ENCODE data around the gene BLOC1S1.

BLOC1S1 gene

DNA sequence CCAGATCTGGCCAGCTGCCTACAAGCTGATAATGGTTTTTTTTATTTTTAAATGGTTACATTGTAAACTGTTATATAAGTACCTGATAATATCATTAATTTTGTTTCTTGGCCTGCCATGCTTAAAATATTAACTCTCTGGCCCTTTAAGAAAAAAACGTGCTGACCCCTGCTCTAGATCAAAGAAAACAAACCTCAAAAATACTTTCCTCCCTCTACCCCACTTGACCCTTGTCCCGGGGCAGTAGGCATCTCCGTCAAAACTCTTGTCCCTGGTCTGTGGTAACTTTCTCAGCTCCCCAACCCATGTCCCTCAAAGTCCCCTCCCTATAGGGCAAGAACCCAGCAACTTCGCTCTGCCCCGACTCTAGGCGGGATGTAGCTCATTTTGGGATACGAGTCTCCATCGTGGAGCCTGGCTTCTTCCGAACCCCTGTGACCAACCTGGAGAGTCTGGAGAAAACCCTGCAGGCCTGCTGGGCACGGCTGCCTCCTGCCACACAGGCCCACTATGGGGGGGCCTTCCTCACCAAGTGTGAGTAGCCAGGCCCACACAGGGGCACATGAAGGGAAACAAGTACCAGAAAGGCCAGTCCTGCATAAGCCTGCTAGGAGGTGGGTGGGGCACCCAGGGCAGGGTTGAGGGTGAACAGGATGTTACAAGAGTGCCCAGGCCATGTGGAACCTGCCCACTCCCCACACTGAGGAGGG lies 7.8 kb downstream of the BLOC1S1 start:
- DNase-seq (ENCODE audit: low spot score): no peak
- TF ChIP-seq, protein P1, sequence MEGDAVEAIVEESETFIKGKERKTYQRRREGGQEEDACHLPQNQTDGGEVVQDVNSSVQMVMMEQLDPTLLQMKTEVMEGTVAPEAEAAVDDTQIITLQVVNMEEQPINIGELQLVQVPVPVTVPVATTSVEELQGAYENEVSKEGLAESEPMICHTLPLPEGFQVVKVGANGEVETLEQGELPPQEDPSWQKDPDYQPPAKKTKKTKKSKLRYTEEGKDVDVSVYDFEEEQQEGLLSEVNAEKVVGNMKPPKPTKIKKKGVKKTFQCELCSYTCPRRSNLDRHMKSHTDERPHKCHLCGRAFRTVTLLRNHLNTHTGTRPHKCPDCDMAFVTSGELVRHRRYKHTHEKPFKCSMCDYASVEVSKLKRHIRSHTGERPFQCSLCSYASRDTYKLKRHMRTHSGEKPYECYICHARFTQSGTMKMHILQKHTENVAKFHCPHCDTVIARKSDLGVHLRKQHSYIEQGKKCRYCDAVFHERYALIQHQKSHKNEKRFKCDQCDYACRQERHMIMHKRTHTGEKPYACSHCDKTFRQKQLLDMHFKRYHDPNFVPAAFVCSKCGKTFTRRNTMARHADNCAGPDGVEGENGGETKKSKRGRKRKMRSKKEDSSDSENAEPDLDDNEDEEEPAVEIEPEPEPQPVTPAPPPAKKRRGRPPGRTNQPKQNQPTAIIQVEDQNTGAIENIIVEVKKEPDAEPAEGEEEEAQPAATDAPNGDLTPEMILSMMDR (IDR thresholded peaks at IDR 0.05; ENCODE audit: extremely low read depth, missing control alignments): no peak

- no peak for DNase-seq (ENCODE audit: low spot score)
- TF ChIP-seq, protein P1 (IDR thresholded peaks at IDR 0.05; ENCODE audit: extremely low read depth, missing control alignments): peak; percentile 75
Observed at GRCh38 chr12:55724226-55724939, 8.5 kb downstream of the BLOC1S1 start.

DNA sequence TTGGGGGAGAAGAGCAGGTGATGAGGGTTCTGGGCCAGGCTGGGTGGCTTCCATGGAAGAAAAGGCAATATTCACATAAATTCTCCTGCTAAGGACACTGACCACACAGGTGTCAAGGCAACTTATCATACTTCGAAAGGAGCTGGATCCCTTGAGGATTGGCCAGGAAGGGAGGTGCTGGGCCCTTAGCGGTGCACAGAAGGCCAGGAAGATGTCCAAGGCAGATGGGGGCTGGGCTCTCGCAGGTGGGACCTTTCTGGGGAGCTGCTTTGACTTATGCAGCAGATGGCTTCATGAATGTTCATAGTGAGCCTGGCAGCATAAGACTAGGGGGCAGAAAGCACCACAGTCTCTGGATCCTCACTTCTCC lies 9.1 kb downstream of the BLOC1S1 start:
- no peak for DNase-seq (ENCODE audit: low spot score)
- TF ChIP-seq, protein P1 (IDR thresholded peaks at IDR 0.05; ENCODE audit: extremely low read depth, missing control alignments): no peak

DNA sequence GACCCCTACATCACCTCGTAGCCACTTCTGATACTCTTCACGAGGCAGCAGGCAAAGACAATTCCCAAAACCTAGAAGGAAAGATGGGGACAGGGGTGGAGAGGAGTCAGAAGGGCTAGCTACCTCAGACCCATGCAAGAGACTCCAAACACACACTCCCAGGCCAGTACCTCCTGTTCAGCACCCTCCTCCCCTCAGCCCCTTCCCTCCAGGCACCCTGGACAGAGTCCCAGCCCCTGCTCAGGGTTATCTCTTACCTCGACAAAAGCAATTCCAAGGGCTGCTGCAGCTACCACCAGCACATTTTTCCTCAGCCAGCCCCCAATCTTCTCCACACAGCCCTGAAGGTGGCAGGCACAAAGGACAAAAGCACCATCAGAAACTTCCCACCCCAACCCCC lies 9.7 kb downstream of the BLOC1S1 start:
- TF ChIP-seq, protein P1 (IDR thresholded peaks at IDR 0.05; ENCODE audit: extremely low read depth, missing control alignments): no peak
- DNase-seq (ENCODE audit: low spot score): no peak

- no peak for DNase-seq (ENCODE audit: low spot score)
- TF ChIP-seq, protein P1 (IDR thresholded peaks at IDR 0.05; ENCODE audit: extremely low read depth, missing control alignments): no peak
Observed at GRCh38 chr12:55726971-55727370, 11.1 kb downstream of the BLOC1S1 start.

DNA sequence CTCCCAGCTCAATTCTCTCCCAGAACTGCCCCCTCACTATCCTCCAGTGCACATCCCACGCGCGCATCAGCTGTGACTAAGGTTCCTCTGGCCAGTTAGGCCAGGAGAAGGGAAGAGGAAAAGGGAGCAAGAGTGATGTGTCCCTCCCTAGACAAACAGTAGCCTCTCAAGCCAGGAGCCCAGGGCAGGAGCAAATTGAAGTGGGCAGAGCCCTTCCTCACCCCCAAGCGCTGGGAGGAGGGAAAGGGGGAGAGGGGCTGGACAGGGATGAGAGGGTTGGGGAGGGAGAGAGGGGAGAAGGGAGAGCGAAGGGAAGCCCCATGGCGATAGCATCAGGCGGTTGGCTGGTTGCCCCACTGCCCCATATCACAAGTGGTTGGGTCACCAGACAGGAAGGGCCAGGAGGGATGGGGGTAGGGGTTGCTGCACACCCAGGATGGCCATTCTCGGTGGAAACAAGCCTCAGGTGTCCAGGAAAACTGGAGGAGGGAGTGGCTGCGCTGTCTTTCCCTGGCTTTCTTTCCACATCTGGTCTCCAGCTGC lies 11.9 kb downstream of the BLOC1S1 start:
- DNase-seq (ENCODE audit: low spot score): no peak
- TF ChIP-seq, protein P1 (IDR thresholded peaks at IDR 0.05; ENCODE audit: extremely low read depth, missing control alignments): no peak
